HG02973 (cell line): Measurements from ENCODE around the gene IDNK.

Source experiments
- ATAC-seq: cut with Tn5 transposase; IDR thresholded peaks from one replicate; pipeline ENCODE4 v1.9.1; 2021; ENCODE audit warnings: moderate library complexity; ENCODE audit not compliant: unreplicated experiment

The IDNK gene

GRCh38 chr9:83681490-83681889, 58.5 kb downstream of the IDNK start:
- no peak for ATAC-seq

DNA sequence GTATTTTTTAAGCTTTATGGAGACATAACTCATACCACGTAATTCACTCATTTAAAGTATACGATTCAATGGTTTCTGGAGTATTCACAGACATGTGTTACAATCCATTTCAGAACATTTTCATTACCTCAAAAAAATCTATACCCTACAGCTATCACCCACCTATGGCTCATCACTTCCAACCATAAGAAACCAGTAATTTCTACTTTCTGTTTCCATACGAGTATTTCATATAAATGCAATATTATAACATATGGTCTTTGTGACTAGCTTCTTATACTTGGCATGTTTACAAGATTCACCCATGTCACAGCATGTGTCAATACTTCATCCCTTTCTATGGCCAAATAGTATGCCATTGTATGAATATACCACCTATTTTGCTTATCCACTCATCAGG, 66.0 kb downstream of the IDNK start:
- no peak for ATAC-seq

- ATAC-seq: no peak
Measured at GRCh38 chr9:83691492-83691891, 68.5 kb downstream of the IDNK start.
